ENCODE data around the gene CTR9.

CTR9 gene

DNA sequence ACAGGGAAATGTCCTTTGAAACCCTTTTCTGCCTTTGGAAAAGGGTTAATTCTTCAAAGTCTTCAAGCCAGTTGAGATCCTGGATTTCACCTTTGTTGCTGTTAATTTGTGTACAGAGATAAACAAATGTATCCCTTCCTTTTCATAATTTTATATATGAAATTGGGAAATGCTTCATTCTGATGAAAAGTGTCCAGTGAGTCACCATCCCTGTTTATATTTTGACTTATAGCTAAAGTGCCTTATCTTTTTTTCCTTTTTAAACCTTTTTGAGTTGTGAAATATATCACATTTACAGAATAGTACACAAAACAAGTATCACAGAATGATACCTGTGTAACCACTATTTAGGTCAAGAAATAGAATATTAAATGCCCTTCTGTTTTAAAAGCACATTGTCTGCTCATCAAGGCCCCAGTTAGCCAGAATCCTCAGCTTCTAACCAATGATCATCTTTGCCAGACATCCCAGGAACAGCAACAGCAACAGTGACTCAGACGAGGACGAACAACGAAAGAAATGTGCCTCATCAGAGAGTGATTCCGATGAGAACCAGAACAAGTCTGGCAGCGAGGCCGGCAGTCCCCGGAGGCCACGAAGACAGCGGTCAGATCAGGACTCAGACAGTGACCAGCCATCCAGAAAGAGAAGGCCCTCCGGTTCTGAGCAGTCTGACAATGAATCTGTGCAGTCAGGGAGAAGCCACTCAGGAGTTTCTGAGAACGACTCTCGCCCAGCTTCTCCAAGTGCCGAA, 27.3 kb downstream of the CTR9 start:
- no peak for DNase-seq

DNA sequence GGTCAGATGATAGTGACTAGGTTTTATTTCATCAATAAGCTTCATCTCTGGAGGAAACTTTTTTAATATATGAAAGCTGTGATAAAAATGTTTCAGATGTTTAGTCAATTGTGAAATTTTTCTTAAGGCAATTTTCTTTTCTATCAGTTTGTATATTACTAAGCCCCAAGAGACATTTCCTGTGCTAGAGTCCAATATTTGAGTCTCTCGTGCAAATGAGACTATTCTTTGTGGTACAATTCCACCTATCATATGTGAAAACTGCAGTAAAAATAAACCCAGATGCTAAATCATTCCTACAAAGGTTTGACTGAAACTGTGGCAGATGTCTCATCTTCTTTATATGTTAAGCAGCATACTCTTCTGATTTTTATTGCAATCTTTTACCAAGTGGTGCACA, 28.0 kb downstream of the CTR9 start:
- DNase-seq: no peak

DNA sequence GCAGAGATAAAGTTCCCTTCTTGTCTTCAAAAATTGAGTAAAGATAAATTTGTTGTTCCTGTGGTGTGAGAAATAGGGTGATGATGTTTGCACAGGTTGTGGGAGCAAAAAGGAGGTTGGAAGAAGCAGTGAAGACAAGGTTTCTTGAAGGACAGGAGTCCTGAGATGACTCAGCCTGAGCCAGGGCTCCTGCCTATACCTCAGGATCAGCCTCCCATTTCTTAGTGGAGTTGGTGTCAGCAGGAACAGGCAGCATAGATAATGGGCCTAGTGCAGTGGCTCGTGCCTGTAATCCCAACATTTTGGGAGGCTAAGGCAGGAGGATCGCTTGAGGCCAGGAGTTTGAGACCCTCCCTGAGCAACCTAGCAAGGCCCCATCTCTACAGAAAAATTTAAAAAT, 29.0 kb downstream of the CTR9 start:
- DNase-seq: no peak

GRCh38 chr11:10784232-10785145, 33.4 kb downstream of the CTR9 start:
- DNase-seq: no peak

DNA sequence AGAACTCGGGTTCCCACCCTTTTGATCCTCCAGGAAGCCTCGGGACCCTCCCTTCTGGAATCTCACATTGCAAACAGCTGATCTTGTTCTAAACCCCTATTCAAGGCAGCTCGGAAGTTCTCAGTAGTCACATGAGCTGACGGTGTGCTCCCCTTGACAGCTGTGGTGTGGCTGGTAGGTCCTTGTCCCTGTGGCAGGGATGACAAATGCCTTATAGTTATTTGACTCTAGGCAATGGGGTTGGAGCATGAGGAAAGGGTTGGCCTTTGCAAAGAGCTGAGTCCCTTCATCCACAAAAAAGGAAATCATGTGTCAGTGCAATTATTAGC, 34.1 kb downstream of the CTR9 start:
- no peak for DNase-seq

- no peak for DNase-seq
Observed at GRCh38 chr11:10786451-10786850, 35.4 kb downstream of the CTR9 start.

- peak; percentile 70 for DNase-seq
Observed at GRCh38 chr11:10792385-10793068, 41.5 kb downstream of the CTR9 start.

DNA sequence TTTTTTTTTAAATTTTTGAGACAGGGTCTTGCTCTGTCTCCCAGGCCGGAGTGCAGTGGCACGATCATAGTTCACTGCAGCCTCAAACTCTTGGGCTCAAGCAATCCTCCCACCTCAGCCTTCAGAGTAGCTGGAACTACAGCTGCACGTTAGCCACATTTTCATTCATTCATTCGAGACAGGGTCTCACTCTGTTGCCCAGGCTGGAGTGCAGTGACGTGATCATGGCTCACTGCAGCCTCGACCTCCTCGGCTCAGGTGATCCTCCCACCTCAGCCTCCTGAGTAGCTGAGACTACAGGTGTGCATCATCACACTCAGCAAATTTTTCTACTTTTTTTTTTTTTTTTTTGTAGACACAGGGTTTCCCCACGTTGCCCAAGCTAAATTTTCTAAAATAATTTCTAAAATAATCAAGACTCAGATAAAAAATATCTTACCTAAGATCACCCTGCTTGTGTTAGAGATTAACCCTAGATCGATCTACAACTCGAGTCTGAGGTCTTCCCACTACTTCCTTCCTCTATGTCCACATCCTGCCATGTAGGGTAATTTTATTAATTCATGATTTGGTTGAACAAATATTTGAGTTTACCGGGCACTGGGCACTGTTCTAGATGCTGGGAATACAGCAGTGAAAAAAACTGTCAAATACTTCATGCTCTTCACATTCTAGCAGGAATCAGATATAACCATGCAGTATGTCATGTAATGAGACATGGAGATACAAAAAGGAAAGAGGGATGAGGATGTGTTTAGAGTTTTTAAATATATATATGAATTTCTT, 42.6 kb downstream of the CTR9 start:
- no peak for DNase-seq

- no peak for DNase-seq
Observed at GRCh38 chr11:10796191-10796590, 45.1 kb downstream of the CTR9 start.

DNA sequence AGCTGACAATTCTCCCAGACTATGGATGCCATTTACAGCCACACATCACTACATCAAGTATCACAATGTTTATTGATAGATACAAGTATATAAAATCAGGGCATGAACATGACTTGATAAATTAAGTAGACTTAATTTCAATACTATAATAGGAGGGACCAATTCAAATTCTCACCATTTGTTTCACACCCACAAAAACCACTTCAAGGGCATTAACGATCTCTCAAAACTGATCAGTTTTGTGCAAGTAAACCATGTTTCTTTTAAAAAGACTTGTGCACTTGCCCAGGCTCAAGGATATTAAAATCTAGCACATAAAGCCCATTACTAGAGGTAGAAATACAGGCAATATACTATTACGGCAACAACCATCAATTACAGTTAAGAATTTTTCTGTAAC, 46.0 kb downstream of the CTR9 start:
- no peak for DNase-seq

- no peak for DNase-seq
Observed at GRCh38 chr11:10797531-10797930, 46.5 kb downstream of the CTR9 start.

GRCh38 chr11:10798330-10798928, 47.4 kb downstream of the CTR9 start:
- DNase-seq: no peak

GRCh38 chr11:10800292-10800691, 49.2 kb downstream of the CTR9 start:
- DNase-seq: no peak

GRCh38 chr11:10803676-10804075, 52.6 kb downstream of the CTR9 start:
- DNase-seq: no peak

DNA sequence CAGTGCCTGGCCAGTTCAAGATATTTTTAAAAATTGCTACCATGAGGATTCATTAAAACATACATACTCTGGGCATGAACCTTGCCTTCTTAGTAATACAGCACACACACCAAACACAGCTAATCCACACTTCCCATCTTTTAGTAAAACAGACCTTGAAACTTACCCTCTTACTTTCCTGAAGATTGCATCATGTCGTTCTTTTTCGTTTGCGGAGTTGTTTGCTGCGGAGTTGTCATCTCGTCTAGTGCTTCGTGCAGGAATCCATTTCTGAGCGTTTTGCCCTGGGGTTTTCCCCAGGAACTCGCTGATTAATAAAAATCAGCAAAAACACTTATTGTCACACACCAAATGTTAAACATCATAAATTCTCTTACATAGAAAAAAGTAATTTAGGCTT, 54.7 kb downstream of the CTR9 start:
- no peak for DNase-seq

GRCh38 chr11:10806206-10806605, 55.2 kb downstream of the CTR9 start:
- no peak for DNase-seq

DNA sequence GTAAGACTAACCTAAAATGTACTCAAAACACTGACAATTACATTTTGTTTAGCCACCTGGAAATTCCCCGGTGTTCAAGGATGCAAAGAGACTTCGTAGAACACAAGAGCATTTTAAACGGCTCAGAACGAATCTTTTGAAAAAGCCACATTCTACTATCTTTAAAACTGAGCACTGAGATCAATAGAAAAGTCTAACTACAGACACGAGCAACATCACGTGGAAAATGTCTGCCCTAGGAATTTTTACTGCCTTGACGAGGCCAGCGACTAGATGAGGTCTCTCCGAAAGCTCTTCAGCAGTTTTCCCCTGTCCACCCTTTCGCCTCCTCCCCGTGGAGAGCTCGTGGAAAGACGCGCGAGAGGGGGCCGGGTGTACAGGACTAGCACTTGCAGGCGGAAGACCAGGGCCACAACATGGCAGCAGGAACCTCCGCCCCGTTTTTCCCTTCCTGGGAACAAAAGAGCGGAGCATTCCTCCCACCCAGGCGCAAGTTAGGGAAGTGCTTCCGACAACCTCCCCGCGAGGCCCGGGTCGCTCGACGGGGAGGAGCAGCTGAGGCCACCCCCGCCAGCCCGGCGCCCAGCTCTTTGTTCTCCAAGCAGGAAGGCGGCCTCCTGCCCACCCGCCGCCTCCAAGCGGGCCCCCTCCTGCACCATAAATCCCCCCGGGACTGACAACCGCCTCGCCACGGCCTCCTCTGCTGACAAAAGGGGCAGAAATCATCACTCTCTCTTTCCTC, 56.6 kb downstream of the CTR9 start:
- peak; percentile 83 for DNase-seq

DNA sequence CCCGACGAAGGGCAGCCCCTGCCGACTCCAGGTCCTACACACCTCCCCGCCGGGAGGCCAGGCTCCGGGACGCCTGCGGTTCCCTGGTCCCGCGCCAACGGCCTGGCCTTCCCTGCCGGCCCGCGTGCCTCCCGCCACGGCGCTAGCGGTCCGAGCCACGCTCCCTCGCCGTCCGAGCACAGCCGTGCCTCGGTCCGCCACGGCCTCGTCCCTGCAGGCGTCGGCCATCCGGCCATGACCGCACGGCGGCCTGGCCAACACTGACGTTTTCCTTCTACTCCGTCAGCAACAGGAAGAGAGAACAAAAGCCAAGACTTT, 57.1 kb downstream of the CTR9 start:
- no peak for DNase-seq

DNA sequence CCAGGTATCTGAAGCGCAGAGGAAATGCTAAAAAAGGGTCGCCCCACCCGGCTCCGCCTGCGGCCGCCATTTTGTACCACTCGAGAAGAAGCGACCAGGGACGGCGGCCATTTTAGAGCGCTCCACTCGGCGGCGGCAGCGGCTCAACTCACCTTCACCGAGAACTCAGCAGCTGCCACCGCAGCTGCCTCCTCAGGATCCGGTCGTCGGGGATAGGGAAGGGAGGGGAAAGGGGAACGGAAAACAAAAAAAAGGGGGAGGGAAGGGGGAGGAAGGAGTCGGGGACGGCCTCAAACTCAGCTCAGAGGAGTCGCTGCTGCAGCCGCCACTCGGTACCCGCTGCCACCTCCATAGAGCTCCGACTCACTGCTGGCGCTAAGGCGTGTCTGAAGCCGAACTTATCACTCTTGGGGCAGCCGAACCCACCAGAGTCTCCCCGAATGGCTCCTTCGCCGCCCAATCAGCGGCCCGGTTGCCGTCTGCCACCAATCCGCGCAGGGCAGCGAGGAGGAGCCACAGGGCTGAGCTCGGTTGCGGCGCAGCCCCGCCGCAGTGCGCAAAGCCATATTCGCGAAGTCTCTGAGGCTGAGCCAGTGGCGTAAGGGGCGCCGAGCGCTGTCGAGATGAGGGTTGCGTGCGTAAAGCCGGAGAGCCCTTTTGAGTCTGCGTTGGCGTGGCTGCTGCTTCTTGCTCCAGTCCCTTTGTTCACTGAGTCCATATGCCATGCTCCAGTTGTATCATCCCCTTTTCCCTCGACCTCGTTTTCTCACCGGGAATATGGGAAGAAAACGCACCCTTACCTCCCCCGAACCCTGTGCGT, 57.7 kb downstream of the CTR9 start, which contains the start of gene EIF4G2:
TSS of gene EIF4G2 (minus strand) at position 374 of the 820 bp plus-strand sequence.
- DNase-seq: peak; percentile 97

All from right kidney (tissue), 1 donor.